H9 (cell line): ENCODE results near the gene TMEM135. TPM values are rescaled to one million over a fixed set of nuclear protein-coding genes. Genes with fewer than 3 reads are reported as not detected.

Experiments used
- DNase-seq: peaks from one replicate; pipeline ENCODE4 v3.0.0-alpha.2; 2017
- H2AFZ ChIP-seq: one replicate; pipeline ENCODE4 v1.6.1; 2013; ENCODE audit warnings: mild to moderate bottlenecking, low read length, control low read depth, moderate library complexity
- H2AK5ac ChIP-seq: 2 replicates; pipeline ENCODE4 v1.6.1; 2013; ENCODE audit warnings: low read length, control low read depth, mixed read lengths; ENCODE audit not compliant: insufficient read length
- H2BK120ac ChIP-seq: one replicate; pipeline ENCODE4 v1.6.1; 2013; ENCODE audit warnings: low read depth, mild to moderate bottlenecking, low read length, control low read depth, inconsistent platforms; ENCODE audit not compliant: poor library complexity, severe bottlenecking
- H2BK12ac ChIP-seq: 2 replicates; pipeline ENCODE4 v1.6.1; 2013; ENCODE audit warnings: low read length, control low read depth, mixed read lengths, low read depth; ENCODE audit not compliant: insufficient read length
- H2BK15ac ChIP-seq: 2 replicates; pipeline ENCODE4 v1.6.1; 2013; ENCODE audit warnings: low read depth, low read length, control low read depth
- H2BK20ac ChIP-seq: one replicate; pipeline ENCODE4 v1.6.1; 2013; ENCODE audit warnings: low read depth, mild to moderate bottlenecking, low read length, control low read depth, inconsistent platforms; ENCODE audit not compliant: poor library complexity, severe bottlenecking
- H2BK5ac ChIP-seq: 2 replicates; pipeline ENCODE4 v1.6.1; 2013; ENCODE audit warnings: low read length, control low read depth, mixed read lengths; ENCODE audit not compliant: insufficient read length
- H3K14ac ChIP-seq: 2 replicates; pipeline ENCODE4 v1.6.1; 2013; ENCODE audit warnings: low read length, control low read depth; ENCODE audit not compliant: insufficient read depth
- H3K18ac ChIP-seq: 2 replicates; pipeline ENCODE4 v1.6.1; 2013; ENCODE audit warnings: low read depth, mild to moderate bottlenecking, mixed read lengths, low read length, control low read depth; ENCODE audit not compliant: insufficient read length
- H3K23ac ChIP-seq: 2 replicates; pipeline ENCODE4 v1.6.1; 2013; ENCODE audit warnings: low read length, control low read depth, mixed read lengths, low read depth; ENCODE audit not compliant: insufficient read length
- H3K23me2 ChIP-seq: 2 replicates; pipeline ENCODE4 v1.6.1; 2013; ENCODE audit warnings: low read depth, mild to moderate bottlenecking, mixed read lengths, low read length, control low read depth; ENCODE audit not compliant: insufficient read length, poor library complexity, severe bottlenecking
- H3K27ac ChIP-seq: 2 replicates; pipeline ENCODE4 v1.5.1; 2013; ENCODE audit warnings: low read length, control low read depth, mixed read lengths, low read depth; ENCODE audit not compliant: insufficient read length
- H3K27me3 ChIP-seq: 2 replicates; pipeline ENCODE4 v1.6.1; 2013; ENCODE audit warnings: low read length, control low read depth, inconsistent platforms; ENCODE audit not compliant: insufficient read depth
- H3K4ac ChIP-seq: 2 replicates; pipeline ENCODE4 v1.6.1; 2013; ENCODE audit warnings: low read depth, mild to moderate bottlenecking, control low read depth, inconsistent platforms, low read length, moderate library complexity
- H3K4me1 ChIP-seq: 2 replicates; pipeline ENCODE4 v1.6.1; 2013; ENCODE audit warnings: low read length, control low read depth, inconsistent platforms; ENCODE audit not compliant: insufficient read depth
- H3K4me2 ChIP-seq: 2 replicates; pipeline ENCODE4 v1.6.1; 2013; ENCODE audit warnings: low read length, control low read depth, mixed read lengths; ENCODE audit not compliant: insufficient read length, insufficient read depth
- H3K56ac ChIP-seq: 2 replicates; pipeline ENCODE4 v1.6.1; 2013; ENCODE audit warnings: low read depth, mild to moderate bottlenecking, mixed read lengths, low read length, control low read depth; ENCODE audit not compliant: insufficient read length
- H3K79me1 ChIP-seq: 2 replicates; pipeline ENCODE4 v1.6.1; 2013; ENCODE audit warnings: low read depth, mild to moderate bottlenecking, moderate library complexity, low read length, control low read depth, inconsistent platforms; ENCODE audit not compliant: insufficient read depth, poor library complexity, severe bottlenecking
- H3K79me2 ChIP-seq: 2 replicates; pipeline ENCODE4 v1.6.1; 2013; ENCODE audit warnings: low read length, control low read depth, inconsistent platforms; ENCODE audit not compliant: insufficient read depth
- H3K9ac ChIP-seq: 2 replicates; pipeline ENCODE4 v1.6.1; 2013; ENCODE audit warnings: low read length, control low read depth, mixed read lengths; ENCODE audit not compliant: insufficient read length; ENCODE audit errors: extremely low read depth
- H3K9me3 ChIP-seq: one replicate; pipeline ENCODE4 v1.6.1; 2013; ENCODE audit warnings: low read depth, low read length, inconsistent platforms; ENCODE audit not compliant: control insufficient read depth
- H3T11ph ChIP-seq: one replicate; pipeline ENCODE4 v1.6.1; 2013; ENCODE audit warnings: mild to moderate bottlenecking, low read length, control low read depth, inconsistent platforms
- H4K20me1 ChIP-seq: one replicate; pipeline ENCODE4 v1.6.1; 2013; ENCODE audit not compliant: control insufficient read depth, insufficient read length, insufficient read depth
- H4K5ac ChIP-seq: 2 replicates; pipeline ENCODE4 v1.6.1; 2013; ENCODE audit warnings: low read depth, mild to moderate bottlenecking, mixed read lengths, low read length, control low read depth; ENCODE audit not compliant: insufficient read length
- H4K8ac ChIP-seq: replicated peaks from 2 replicates; pipeline ENCODE4 v1.6.1; 2013; ENCODE audit warnings: low read length, control low read depth, mixed read lengths, low read depth; ENCODE audit not compliant: insufficient read length
- H4K91ac ChIP-seq: 2 replicates; pipeline ENCODE4 v1.6.1; 2013; ENCODE audit warnings: low read depth, mild to moderate bottlenecking, moderate library complexity, mixed read lengths, low read length, control low read depth; ENCODE audit not compliant: insufficient read length
- H3K27ac Mint-ChIP-seq, 3 experiments: 2 replicates in 2 of 3; 3 replicates in 1 of 3; pipeline ENCODE4 v1.8.0; 2020 to 2021; ENCODE audit warnings: mixed read lengths in 3 of 3, mild to moderate bottlenecking in 1 of 3, moderate library complexity in 1 of 3
- H3K27me3 Mint-ChIP-seq: 2 replicates; pipeline ENCODE4 v1.8.0; 2021; ENCODE audit warnings: low read depth, mild to moderate bottlenecking, moderate library complexity, mixed read lengths
- H3K36me3 Mint-ChIP-seq, 3 experiments: 2 replicates in 2 of 3; 3 replicates in 1 of 3; pipeline ENCODE4 v1.8.0; 2020 to 2021; ENCODE audit warnings: low read depth in 3 of 3, mixed read lengths in 3 of 3; ENCODE audit not compliant: insufficient read depth in 1 of 3
- H3K4me1 Mint-ChIP-seq, 2 experiments: 2 replicates each; pipeline ENCODE4 v1.8.0; 2020; ENCODE audit warnings: mixed read lengths in 2 of 2
- H3K4me3 Mint-ChIP-seq, 2 experiments: 2 replicates in 1 of 2; 3 replicates in 1 of 2; pipeline ENCODE4 v1.8.0; 2020 to 2021; ENCODE audit warnings: mild to moderate bottlenecking in 2 of 2, mixed read lengths in 2 of 2, moderate library complexity in 1 of 2
- H3K9me3 Mint-ChIP-seq, 2 experiments: 2 replicates in 1 of 2; 3 replicates in 1 of 2; pipeline ENCODE4 v1.8.0; 2020; ENCODE audit warnings: mild to moderate bottlenecking in 2 of 2, mixed read lengths in 2 of 2, moderate library complexity in 1 of 2
- total RNA-seq: library from RNA; stranded (reverse); gene quantifications from 2 replicates; pipeline ENCODE4 v1.2.1, GENCODE V29; 2021
- TF ChIP-seq, protein P1 (sequence below): fragments of 200-600 bp; sonication (generic); conservative IDR thresholded peaks from 3 replicates; pipeline ENCODE4 v1.8.0; 2021; ENCODE audit warnings: antibody characterized with exemption, mild to moderate bottlenecking

Gene TMEM135
- total RNA-seq, 1 experiment from 2014 or later: 25.2 TPM

DNA sequence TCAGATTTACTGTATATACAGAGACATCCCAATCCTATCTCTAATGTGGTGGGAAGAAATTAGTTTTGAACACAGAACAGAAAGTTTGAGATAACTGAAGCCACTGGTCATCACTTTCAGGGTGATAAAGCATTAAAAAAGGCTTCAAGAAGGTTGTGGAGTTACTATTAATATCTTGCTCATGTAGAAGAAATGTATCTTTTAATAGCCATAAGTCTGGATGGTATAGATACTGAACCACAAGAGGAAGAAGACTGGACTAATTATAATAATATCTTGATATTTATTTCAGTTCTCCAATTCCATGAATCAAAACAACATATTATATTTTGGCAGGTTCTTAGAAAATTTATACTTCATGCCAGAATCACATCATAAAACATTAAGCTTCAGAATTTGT is 137.1 kb downstream of the TMEM135 start:
- H3K23ac ChIP-seq: no peak overlapping the region
- peaks cover 6 to 16% (median 10%) of the 10 kb centered on the region in 3 experiments; a peak in 6 of 7 replicates for H3K36me3 Mint-ChIP-seq
- no peak overlapping the region for H4K8ac ChIP-seq
- no peaks in the 10 kb centered on the region for H3K27me3 Mint-ChIP-seq
- H3K27ac ChIP-seq: no peak overlapping the region
- no peak overlapping the region for H4K91ac ChIP-seq
- H2BK20ac ChIP-seq: no peak overlapping the region
- H3K4ac ChIP-seq: no peak overlapping the region
- H3K56ac ChIP-seq: no peak overlapping the region
- no peak overlapping the region for H4K5ac ChIP-seq
- no peak overlapping the region for H2BK5ac ChIP-seq
- no peak overlapping the region for H2AFZ ChIP-seq
- no peak overlapping the region for H2BK12ac ChIP-seq
- peaks cover 7% of the 10 kb centered on the region for H3K9me3 ChIP-seq
- no peak for DNase-seq
- no peak overlapping the region for H3K9ac ChIP-seq
- peaks cover 2 to 5% of the 10 kb centered on the region in 2 experiments for H3K4me1 Mint-ChIP-seq
- H3K4me1 ChIP-seq: no peaks in the 10 kb centered on the region
- no peaks in the 10 kb centered on the region for H3K79me1 ChIP-seq
- no peak overlapping the region for H3K4me3 Mint-ChIP-seq
- TF ChIP-seq, protein P1, sequence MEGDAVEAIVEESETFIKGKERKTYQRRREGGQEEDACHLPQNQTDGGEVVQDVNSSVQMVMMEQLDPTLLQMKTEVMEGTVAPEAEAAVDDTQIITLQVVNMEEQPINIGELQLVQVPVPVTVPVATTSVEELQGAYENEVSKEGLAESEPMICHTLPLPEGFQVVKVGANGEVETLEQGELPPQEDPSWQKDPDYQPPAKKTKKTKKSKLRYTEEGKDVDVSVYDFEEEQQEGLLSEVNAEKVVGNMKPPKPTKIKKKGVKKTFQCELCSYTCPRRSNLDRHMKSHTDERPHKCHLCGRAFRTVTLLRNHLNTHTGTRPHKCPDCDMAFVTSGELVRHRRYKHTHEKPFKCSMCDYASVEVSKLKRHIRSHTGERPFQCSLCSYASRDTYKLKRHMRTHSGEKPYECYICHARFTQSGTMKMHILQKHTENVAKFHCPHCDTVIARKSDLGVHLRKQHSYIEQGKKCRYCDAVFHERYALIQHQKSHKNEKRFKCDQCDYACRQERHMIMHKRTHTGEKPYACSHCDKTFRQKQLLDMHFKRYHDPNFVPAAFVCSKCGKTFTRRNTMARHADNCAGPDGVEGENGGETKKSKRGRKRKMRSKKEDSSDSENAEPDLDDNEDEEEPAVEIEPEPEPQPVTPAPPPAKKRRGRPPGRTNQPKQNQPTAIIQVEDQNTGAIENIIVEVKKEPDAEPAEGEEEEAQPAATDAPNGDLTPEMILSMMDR: no peak
- no peaks in the 10 kb centered on the region for H4K20me1 ChIP-seq
- H3K27me3 ChIP-seq: no peaks in the 10 kb centered on the region
- no peak overlapping the region for H3K4me2 ChIP-seq
- no peak overlapping the region for H3K14ac ChIP-seq
- no peak overlapping the region for H2BK15ac ChIP-seq
- H3K23me2 ChIP-seq: no peaks in the 10 kb centered on the region
- H3K9me3 Mint-ChIP-seq: peaks cover 11 to 12% of the 10 kb centered on the region in 2 experiments; a peak in 4 of 5 replicates
- no peak overlapping the region for H2BK120ac ChIP-seq
- no peaks in the 10 kb centered on the region for H3K79me2 ChIP-seq
- H3K18ac ChIP-seq: no peak overlapping the region
- H2AK5ac ChIP-seq: no peak overlapping the region
- no peak overlapping the region for H3K27ac Mint-ChIP-seq
- H3T11ph ChIP-seq: no peak overlapping the region
